GM18873 (cell line): ENCODE measurements around the gene P4HA2.

Source experiments
- ATAC-seq: cut with Tn5 transposase; IDR thresholded peaks from one replicate; pipeline ENCODE4 v1.9.1; 2021; ENCODE audit warnings: mild to moderate bottlenecking, moderate library complexity, moderate number of reproducible peaks; ENCODE audit not compliant: unreplicated experiment, low FRiP score

The P4HA2 gene

DNA sequence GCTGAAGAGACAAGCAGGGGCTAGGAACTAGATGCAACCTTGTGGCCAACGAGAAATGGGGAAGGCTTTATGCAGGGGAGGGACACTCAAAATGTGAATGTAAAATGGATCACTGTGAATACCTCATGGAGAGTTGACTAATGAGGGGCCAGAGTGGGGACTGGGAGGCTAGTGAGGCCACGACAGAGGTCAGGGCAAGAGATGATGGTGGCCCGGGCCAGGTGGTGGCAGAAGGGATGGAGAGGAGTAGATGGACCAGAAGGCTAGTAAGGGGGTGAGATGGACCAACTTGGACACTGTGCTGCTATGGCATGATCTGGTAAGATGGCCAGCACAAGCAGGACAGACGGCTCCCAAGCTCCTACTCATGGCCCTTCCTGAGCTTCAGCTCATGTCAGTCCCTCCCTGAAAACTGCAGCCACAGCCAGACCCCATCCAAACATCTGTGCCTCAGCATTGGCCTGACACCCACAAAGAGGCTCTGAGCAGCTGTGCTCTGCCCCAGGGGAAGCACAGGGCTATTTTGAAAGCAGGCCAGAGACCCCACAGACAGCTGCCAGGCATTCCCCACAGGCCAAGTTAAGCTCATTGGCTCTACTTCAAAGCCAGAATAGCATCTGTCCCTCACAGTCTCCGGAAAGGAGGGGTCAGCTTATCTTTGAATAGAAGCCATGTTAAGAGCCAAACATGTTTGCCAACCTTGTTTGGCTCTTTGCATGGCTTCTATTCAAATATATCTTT lies 22.1 kb downstream of the P4HA2 start:
- no peak for ATAC-seq

DNA sequence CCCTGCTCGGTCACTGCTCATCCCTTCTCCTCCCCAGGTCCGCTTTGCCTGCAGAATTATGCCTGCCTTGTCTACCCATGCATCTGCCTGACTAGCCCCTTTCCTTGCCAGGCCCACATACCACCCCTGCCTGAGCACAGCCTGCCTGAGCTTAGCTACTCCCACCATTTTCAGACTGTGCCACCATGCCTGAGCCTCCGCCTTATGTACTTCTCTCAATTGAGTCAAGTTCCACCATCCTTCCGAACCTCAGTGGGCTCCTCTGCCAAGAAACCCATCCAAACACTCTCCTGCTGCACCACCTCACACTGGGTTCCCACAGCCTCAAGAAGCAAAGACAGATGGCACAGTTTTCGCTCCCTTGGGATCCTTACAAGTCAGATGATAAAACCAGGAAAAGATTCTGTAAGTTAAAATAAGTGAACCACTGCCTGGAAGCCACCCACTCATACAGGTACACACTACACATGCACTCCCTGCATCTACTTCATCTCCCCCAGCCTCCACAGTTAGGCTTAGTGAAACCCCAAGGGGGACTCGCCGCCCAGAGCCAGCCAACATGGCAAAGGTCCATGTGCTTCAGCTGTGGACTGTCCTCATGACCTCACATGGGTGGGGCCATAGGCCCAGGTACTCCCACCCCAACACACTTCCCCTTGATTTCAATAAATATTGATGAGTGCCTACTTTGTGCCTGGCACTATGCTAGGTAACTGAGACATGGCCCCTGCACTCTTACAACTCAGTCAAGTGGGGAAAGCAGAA lies 23.1 kb downstream of the P4HA2 start:
- no peak for ATAC-seq

DNA sequence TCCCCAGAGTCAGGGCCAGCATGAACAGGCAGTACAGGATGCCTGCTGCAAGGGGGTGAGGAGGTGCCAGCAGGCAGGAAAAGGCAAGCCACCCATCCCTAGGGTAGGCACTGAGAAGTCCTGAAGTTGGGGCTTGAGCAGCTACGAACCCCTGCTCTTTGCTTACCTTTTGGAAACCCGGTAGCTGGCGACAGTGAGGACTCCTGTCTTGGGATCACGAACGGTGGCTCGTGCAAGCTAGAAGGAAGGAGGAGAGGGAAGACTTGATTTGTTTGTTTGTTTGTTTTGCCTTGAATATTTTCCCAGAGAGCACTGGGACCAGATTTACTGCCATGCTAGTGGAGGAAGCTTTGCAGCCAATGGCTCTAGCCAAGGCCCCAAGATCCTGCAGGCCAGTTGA lies 23.7 kb downstream of the P4HA2 start:
- ATAC-seq = no peak

DNA sequence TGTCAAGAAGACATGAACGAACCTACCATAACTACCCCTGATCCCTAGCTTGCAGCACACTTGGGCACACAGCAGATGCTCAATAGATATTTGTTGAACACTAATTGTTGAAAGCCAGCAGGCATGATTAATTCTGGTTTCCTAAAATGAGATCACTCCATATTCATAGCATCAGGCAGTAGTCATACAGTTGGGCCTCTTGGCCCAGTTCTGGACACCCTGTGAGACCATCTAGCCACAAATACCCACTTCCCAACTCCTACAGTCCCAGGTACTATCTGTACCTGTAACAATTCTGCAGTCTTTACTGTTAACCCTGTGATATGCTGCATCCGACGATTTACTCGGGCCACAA lies 24.2 kb downstream of the P4HA2 start:
- ATAC-seq = no peak

DNA sequence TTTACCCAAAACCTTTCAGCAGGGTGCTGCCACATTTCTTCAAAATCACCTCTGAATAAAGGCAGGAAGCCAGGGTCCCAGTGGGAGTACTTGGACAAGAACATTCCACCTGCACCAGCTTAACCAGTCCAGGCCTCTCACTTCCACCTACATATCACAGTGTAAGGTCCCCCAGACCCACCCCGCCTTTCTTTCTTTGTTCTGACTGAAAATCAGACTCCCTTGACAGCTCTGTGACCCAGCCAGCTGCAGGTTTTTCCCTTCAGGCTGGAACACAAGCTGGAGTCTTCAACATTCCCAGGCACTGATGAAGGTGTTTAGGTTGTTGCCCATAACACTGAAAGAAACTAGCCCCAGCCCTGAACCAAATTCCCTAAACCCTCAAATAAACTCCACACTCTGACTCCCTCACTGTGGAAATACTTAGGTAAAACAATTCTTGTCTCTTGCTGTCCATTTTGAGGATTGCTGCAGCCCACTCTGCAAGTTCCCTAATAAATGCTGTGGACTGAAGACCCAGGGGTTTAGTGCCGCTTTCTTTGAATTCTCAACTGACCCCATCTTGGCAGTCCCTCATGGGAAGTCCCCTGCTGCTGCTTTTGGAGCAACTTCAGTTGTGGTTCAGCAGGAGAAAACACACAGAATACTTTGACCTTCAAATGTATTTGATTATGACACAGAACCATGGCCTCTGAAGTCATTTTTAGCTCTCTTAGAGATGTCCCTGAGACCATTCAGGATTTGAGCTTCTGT lies 24.8 kb downstream of the P4HA2 start:
- ATAC-seq = no peak

DNA sequence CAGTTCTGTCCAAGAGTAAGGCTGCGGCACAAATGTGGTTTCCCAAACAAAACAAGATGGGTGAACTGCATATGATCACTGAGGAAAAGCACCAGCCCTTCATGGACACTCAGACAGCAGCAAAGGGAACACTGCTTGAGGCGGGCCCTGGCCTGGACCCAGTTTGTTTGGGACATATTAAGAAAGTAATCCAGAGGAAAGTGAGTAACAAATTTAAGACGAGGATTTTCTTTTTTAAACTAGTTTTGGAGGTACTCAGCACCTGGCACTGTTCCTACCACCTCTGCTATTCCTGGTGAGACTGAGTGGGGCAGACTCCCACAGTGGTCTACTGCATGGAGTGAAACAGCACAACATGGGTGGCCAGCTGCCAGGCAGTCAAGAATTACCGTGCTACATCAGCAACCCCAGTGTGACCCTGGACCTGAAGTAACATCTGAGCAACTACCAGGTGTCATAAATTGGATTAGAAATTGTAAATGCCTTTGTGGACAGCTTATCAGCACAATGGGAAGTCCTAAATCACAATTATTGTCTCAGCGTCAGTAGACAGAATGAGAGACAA lies 28.5 kb downstream of the P4HA2 start:
- no peak for ATAC-seq

DNA sequence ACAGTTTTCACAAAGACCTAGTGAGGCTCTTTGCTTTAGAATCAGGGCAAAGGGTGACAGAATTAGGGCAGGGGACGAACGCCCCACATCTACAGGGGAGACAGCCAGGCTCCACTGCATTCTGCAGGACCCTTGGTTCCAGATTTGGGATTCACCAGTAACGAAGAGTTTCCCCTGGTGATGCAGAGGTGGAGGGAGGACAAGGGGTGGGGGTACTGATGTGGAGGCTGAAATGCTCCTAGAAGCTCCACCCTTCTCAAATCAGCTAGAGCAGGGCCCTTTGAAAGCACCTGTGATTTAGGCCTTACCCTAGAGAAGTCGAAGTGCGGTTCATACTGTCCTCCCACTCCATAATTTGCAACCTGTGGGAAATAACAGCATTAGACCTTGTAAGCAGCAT lies 29.1 kb downstream of the P4HA2 start:
- ATAC-seq = no peak

DNA sequence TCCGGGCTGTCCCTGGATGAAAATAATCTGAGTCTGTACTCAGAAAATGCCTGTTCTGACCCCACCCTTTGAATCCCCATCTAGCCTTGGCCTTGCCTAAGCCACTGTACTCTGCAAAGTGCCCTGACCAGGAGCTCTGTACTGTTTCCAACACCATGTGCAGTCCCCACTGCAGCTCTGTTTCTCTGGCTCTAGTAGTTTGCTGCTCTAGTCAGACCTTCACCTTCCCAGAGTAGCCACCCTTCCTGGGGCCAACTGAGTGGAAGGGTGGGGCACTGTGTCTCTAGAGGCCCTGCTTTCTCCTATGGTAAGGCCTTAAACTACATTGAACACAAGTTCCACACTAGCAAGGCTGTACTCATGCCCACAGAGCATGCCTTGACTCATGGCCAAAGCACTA lies 31.9 kb downstream of the P4HA2 start:
- ATAC-seq = no peak

DNA sequence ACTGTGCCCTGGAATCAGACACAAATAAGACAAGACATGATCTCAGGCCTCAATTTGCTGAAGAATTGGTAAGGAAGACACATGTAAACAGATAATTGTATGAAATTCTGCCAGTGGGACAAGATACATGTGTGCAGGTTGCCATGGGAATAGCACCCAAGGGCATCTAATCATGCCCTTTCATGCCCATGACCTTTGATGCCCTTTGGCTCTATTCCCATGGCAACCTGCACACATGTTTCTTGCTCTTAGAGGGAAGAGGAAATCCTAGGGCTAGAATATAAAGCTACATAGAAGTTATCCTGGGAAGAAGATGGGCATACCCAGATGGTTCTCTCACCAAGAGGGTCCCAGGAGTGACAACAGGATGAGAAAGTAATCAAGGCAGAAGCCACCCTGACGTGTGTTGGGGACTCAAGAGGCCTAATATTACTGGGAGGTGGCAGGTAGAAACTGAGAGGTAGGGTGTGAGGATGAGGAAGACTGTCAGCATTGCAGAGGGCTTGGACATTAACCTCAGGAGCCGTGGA lies 34.4 kb downstream of the P4HA2 start:
- no peak for ATAC-seq

DNA sequence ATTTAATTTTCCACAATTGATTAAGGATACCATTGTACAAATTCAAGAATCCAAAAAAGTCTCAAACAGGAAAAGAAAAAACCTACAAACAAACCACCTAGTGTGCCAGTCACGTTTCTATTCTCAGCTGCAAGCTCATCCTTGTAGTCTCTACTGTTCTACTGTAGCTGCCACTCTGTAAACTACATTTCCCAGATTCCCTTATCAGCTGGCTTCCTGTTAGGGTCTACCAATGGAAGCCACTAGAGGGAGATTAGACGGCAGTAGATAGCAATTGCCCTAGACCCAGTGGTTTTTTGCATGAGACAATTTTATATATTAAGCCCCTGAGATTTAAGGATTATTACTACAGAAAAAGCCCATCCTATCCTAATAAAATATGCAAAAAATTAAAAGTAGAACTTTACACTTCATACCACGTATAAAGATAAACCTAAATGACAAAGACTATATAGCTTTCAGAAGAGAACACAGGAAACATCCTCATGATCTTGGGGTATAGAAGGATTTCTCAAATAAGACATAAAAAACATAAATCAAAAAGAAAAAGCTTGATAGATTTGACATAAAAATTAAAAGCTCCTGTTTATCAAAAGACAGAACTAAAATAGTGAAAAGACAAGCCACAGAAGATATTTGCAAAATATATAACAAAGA lies 37.4 kb downstream of the P4HA2 start:
- peak; percentile 55 for ATAC-seq

DNA sequence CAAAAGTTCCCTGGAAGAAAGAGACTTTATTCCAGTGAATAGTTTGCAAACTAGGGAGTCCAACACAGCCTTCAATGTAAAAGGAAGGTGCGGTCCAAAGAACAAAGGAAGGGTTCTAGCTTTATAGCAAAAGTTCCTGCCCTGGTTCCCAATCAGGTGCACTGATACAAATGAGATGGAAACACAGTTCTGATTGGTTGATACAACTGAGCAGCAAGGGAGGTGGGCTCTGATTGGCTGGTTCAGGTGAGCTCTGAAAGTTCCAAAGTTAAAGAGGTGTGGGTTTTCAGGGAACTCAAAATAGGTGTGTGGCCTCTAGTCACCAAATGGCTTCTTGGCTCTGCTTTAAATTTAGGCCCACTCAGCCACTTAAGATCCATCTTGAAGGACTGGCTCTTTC lies 43.1 kb downstream of the P4HA2 start:
- no peak for ATAC-seq

DNA sequence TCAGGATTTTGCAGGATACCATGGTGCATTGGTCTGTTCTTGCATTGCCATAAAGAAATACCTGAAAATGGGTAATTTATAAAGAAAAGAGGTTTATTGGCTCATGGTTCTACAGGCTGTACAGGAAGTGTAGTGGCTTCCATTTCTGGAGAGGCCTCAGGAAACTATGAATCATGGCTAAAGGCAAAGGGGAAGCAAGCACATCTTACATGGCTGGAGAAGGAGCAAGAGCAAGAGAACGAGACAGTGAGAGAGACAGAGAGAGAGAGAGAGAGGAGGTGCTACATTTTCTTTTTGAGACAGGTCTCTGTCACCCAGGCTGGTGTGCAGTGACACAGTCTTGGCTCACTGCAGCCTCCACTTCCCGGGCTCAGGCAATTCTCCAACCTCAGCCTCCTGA lies 43.9 kb downstream of the P4HA2 start:
- ATAC-seq = no peak

DNA sequence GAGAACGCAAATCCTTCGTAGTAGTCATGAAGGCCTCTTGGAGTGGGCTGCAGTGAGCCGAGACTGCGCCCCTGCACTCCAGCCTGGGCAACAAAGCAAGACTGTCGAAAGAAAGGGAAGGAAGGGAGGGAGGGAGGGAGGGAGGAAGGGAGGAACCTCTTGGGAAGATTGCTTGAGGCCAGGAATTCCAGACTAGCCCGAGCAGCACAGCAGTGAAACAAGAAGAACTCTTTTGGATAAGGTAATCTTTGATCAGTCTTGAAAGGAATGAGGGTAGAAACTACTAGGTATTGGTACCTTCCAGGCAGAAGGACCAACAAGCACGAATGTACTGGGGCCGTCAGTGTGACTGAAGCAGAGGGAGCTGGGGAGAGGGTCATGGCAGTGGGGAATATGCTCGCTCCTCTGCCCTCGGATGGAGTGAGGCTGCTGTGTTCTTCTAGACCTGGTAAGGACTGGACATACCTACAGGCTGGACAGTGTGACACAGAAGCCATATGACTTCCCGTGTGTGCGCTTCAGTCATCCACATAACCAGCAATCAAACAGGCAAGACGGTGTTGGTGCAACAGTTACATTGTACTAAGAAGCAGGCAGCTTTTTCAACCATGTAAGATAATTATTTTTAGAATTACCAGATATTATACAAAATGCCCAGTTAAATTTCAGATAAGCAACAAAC lies 45.2 kb downstream of the P4HA2 start:
- ATAC-seq = no peak

DNA sequence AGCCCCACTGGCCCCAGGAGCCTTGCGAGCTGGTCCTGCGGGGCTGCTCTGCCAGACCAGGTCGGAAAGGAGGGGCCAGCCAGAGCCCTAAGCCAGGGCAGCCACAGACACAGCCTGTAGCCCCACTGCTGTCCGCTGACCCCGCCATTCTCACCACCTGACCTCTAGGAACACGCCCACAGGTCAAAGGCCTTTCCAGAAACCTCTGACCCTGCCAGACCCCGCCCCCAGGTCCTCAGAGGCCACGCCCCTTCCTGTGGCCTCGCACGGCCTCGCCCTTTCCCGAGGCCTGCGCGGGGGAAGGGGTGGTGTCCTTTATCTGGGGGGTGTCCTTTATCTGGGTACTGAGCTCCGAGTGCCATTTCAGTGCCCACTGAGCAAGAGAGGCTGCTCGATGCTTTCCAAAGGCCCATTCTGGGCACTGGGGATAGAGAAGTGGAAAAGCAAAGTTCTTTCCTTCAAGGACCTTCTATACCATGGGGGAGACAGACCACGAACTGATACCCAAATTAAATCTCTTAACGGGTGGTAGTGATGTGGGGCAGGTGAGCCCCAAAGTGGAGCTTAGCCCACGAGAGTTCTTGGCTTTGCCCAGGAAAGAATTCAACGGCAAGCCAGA lies 46.5 kb downstream of the P4HA2 start:
- ATAC-seq = no peak

DNA sequence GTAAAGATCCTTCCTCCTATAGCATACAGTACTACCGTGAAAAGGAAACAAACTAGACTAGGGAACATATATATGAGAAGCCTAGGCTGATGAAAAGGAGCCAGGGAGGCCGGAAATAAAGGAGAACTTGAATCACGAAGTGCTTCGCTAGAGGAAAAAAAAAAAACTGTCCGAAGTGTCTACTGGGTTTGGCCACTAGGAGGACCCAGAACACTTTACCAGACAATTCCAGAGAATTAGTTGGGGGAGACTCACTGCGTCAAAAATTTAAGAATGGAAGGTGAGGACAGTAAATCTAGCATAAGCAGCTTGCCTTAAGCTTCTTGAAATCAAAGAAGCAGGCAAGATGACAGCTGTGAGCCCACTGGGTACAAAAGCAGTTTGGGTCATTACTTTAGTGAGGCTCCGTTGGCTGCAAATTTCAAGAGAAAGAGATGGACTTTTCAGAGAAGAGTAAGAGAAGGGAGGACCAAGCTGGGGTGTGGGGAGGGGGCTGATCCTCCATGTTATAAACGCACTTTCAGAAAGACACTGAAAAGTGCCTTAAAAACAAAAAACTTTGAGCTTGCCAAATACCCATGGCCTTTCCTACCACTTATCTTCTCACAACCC lies 47.4 kb downstream of the P4HA2 start:
- ATAC-seq = no peak

DNA sequence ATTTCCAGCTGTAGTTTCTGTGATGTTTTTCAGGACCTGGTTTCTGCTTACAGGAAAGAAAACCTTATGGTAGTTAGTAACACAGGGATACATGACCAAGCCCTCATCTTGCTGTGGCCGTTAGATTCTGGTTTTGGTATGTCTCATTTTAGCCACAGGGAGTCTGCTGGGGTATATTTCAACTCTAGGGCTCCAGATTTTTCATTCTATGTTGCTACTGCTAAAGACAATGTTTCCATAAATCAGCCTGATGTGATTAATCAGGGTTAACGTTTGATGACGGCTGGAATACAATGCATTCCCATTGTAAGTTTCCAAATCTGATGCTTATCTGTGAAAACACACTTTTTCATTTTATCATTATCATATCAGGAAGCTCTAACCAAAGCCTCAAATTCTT lies 48.2 kb downstream of the P4HA2 start:
- ATAC-seq = no peak

DNA sequence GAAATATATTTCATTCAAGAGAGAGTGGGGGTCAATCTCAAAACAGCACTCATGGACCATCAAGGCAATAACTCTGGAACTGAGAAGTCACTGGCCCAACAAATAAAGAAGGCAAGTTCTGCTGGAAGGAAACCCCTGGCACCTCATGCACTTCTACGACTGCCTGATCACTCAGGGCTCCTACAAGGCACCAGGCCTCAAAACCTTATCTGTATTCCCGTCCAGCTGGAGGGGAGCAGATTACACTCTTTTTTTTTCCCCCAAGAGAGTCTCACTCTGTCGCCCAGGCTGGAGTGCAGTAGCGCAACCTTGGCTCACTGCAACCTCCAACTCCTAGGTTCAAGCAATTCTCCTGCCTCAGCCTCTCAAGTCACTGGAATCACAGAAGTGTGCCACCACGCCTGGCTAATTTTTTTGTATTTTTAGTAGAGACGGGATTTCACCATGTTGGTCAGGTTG lies 49.9 kb downstream of the P4HA2 start:
- ATAC-seq = no peak

DNA sequence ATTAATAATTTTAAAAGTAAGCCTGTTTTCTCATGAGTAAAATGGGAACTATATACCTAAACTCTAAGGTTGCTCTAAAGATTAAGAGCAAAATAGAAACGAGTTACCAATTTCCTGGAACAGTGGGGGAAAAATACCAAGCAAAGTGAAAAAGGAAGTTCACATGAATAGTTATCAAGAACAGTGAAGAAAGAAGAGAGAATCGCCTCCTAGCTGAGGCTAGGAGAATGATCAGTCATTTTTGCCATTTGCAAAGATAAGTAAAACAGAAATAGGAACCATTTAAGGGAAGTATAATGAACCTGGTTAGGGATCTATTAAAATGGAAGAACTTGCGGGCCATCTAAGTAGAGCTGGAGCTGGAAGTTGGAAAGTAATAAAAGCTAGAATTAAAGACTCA lies 50.7 kb downstream of the P4HA2 start:
- ATAC-seq = no peak

DNA sequence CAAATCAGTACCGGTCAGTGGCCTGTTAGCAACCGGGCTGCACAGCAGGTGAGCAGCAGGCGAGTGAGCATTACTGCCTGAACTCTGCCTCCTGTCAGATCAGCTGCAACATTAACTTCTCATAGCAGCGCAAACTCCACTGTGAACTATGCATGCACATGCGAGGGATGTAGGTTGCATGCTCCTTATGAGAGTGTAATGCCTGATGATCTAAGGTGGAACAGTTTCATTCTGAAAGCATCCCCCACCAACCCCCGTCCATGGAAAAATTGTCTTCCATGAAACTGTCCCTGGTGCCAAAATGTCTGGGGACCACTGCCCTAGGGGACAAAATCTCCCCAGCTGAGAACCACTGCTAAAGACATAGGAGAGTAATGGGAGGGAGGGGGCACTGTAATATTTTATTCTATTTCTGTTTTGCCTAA lies 51.1 kb downstream of the P4HA2 start:
- no peak for ATAC-seq
